Endothelial cell of umbilical vein (primary cell): ENCODE results near the gene PPP1R7. TPM values are rescaled to one million over a fixed set of nuclear protein-coding genes. Genes with fewer than 3 reads are reported as not detected.

Source experiments
- BruUV-seq: library from RNA; stranded (reverse); fragments of 400-500 nt; replicated peaks from 2 replicates; lab custom pipeline; 2021; lab: Mats Ljungman, UMichigan
- CTCF ChIA-PET: fragments of 300-600, 350-600 bp; sonication (Branson Sonifier 250); formaldehyde crosslinking; loops from one replicate; lab custom pipeline; 2021; ENCODE audit warnings: antibody characterized with exemption, inconsistent platforms; lab: Charles Lee
- POLR2A ChIA-PET: fragments of 300-600, 350-600 bp; sonication (Branson Sonifier 250); formaldehyde crosslinking; loops from one replicate; lab custom pipeline; 2021; ENCODE audit warnings: antibody characterized with exemption, inconsistent platforms; lab: Charles Lee
- DNase-seq: peaks from one replicate; pipeline ENCODE4 v3.0.0-alpha.2; 2011; ENCODE audit warnings: low read depth, low spot score
- FAIRE-seq: peaks from 2 replicates; lab custom pipeline; 2011; peaks lifted over from hg19 to GRCh38; lab: Jason Lieb, UNC
- H2AFZ ChIP-seq: 2 replicates; pipeline ENCODE4 v1.6.0; 2012; ENCODE audit warnings: low read depth, low read length, control low read depth, inconsistent platforms
- H3K27ac ChIP-seq: 2 replicates; pipeline ENCODE4 v1.5.1; 2011; ENCODE audit warnings: low read depth, mild to moderate bottlenecking, control low read depth, low read length, moderate library complexity; ENCODE audit not compliant: insufficient read depth
- H3K27me3 ChIP-seq, 2 experiments: 2 replicates each; pipeline versions ENCODE4 v1.6.0 to v1.6.1; 2011; ENCODE audit warnings: low read length in 2 of 2, mixed read lengths in 1 of 2; ENCODE audit not compliant: control insufficient read depth in 2 of 2, insufficient read depth in 2 of 2
- H3K36me3 ChIP-seq, 2 experiments: 2 replicates in 1 of 2; 3 replicates in 1 of 2; pipeline ENCODE4 v1.5.1; 2011; ENCODE audit warnings: low read length in 2 of 2, mild to moderate bottlenecking in 1 of 2, moderate library complexity in 1 of 2; ENCODE audit not compliant: control insufficient read depth in 2 of 2, insufficient read depth in 2 of 2; ENCODE audit errors: extremely low read depth in 1 of 2
- H3K4me1 ChIP-seq: 3 replicates; pipeline ENCODE4 v1.5.1; 2011; ENCODE audit warnings: mild to moderate bottlenecking, low read length; ENCODE audit not compliant: control insufficient read depth, insufficient read depth; ENCODE audit errors: extremely low read depth
- H3K4me2 ChIP-seq: 2 replicates; pipeline ENCODE4 v1.6.1; 2011; ENCODE audit warnings: low read length, control low read depth, mixed read lengths; ENCODE audit not compliant: insufficient read depth
- H3K4me3 ChIP-seq, 3 experiments: fragments of 200-600 bp in 1 of 3; sonication (generic), shearing (Covaris generic) in 1 of 3; replicated peaks in 1 of 3; 2 replicates each; pipeline ENCODE4 v1.5.1; 2011 to 2016; ENCODE audit warnings: control low read depth in 3 of 3, low read length in 3 of 3, mild to moderate bottlenecking in 2 of 3, inconsistent platforms in 1 of 3, low read depth in 1 of 3, moderate library complexity in 1 of 3; ENCODE audit not compliant: insufficient read depth in 1 of 3
- H3K79me2 ChIP-seq: 2 replicates; pipeline ENCODE4 v1.6.0; 2012; ENCODE audit warnings: low read length, inconsistent platforms; ENCODE audit not compliant: control insufficient read depth, insufficient read depth
- H3K9ac ChIP-seq: replicated peaks from 2 replicates; pipeline ENCODE3; 2011; ENCODE audit warnings: low read length, control low read depth; ENCODE audit not compliant: insufficient read depth; ENCODE audit errors: extremely low read depth
- H3K9me1 ChIP-seq: replicated peaks from 3 replicates; pipeline ENCODE4 v1.6.0; 2011; ENCODE audit warnings: mild to moderate bottlenecking, low read length; ENCODE audit not compliant: control insufficient read depth, insufficient read depth; ENCODE audit errors: extremely low read depth
- H3K9me3 ChIP-seq: replicated peaks from 2 replicates; pipeline ENCODE4 v1.5.1; 2012; ENCODE audit warnings: low read length, inconsistent platforms; ENCODE audit not compliant: control insufficient read depth, insufficient read depth
- H4K20me1 ChIP-seq: replicated peaks from 2 replicates; pipeline ENCODE3; 2011; ENCODE audit warnings: mild to moderate bottlenecking, low read length; ENCODE audit not compliant: control insufficient read depth, insufficient read depth; ENCODE audit errors: extremely low read depth
- GATA2 ChIP-seq: IDR thresholded peaks from 2 replicates; pipeline ENCODE4 v1.7.0; 2011; ENCODE audit warnings: low read depth, mild to moderate bottlenecking, moderate library complexity, mixed read lengths, low read length; ENCODE audit not compliant: insufficient read length, insufficient read depth
- JUN ChIP-seq: IDR thresholded peaks from 2 replicates; pipeline ENCODE4 v1.6.1; 2011; ENCODE audit warnings: borderline replicate concordance, low read depth; ENCODE audit not compliant: insufficient read length, insufficient read depth
- MYC ChIP-seq: IDR thresholded peaks from one replicate; pipeline ENCODE4 v1.6.1; 2011; ENCODE audit warnings: mild to moderate bottlenecking, low read depth, low read length
- POLR2A ChIP-seq: IDR thresholded peaks from 2 replicates; pipeline ENCODE4 v1.6.1; 2012; ENCODE audit warnings: low read depth, mild to moderate bottlenecking, control low read depth, low read length
- POLR2AphosphoS5 ChIP-seq: IDR thresholded peaks from 2 replicates; pipeline ENCODE4 v1.6.1; 2012; ENCODE audit warnings: low read depth, mild to moderate bottlenecking, control low read depth, low read length, moderate library complexity; ENCODE audit not compliant: insufficient read depth
- dilution Hi-C: fragments of 300-500 bp; cut with MboI; formaldehyde crosslinking; loops from one replicate; pipeline ENCODE4 v1.15.0; 2019; ENCODE audit warnings: low sequenced_read_pairs; ENCODE audit not compliant: extremely low pct_ligation_motif_present
- intact Hi-C: fragments of 100-400 bp; cut with micrococcal nuclease; formaldehyde crosslinking; loops from one replicate; pipeline ENCODE4 v1.10.0; 2022
- polyA plus RNA-seq, 4 experiments: library from polyadenylated mRNA; depleted of rRNA in 3 of 4; stranded (reverse) in 3 of 4; unstranded in 1 of 4; fragments of >200 nt; gene quantifications; 2 replicates each; pipeline versions ENCODE4 v1.2.1 to v1.2.3, GENCODE V29; 2011 to 2012; ENCODE audit warnings: missing spikeins in 1 of 4
- total RNA-seq: library from RNA; stranded (reverse); gene quantifications from 2 replicates; pipeline ENCODE4 v1.2.3, GENCODE V29; 2021
- TF ChIP-seq, protein P1 (sequence below): IDR thresholded peaks from 2 replicates; pipeline ENCODE4 v1.6.1; 2011; ENCODE audit not compliant: insufficient read depth, insufficient read length
- TF ChIP-seq, protein P2 (sequence below), 2 donors: IDR thresholded peaks; 1 replicate in 1 of 2; 2 replicates in 1 of 2; pipeline ENCODE4 v1.5.1; 2011; ENCODE audit warnings: low read length in 2 of 2, mild to moderate bottlenecking in 2 of 2, moderate library complexity in 2 of 2, control low read depth in 1 of 2, inconsistent platforms in 1 of 2, low read depth in 1 of 2; ENCODE audit not compliant: insufficient read depth in 1 of 2; ENCODE audit errors: extremely low read depth in 1 of 2

The PPP1R7 gene
- total and polyA plus RNA-seq, 2 donors (not counting 3 experiments of a cell fraction or from before 2014, with no cell fraction given), result 30.3 to 60.8 TPM

DNA sequence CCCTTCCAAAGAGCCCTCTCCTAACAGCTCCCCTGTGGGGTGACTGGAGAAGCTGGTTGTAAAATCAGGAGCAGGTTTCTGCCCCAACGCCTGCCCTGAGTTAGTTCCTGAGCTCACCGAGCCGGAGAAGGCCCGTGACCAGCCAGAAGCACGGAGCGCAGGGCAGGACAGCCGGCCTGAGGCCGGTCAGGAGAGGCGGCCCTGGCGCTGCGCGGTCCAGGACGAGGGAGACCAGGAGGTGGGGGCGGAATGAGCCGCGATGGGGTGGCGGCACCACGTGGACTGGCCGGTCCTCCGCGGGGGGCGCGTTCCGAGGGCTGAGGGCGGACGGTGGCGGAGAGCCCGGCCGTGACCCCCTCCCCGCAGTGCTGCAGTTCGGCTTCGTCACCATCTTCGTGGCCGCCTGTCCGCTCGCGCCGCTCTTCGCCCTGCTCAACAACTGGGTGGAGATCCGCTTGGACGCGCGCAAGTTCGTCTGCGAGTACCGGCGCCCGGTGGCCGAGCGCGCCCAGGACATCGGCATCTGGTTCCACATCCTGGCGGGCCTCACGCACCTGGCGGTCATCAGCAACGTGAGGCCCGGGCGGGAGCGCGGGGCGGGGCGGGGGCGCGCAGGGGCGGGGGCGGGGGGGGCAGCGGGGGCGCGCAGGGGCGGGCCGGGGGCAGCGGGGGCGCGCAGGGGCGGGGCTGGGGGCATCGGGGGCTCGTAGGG lies 67.2 kb downstream of the PPP1R7 start:
- no peaks in the 10 kb centered on the region for H3K27me3 ChIP-seq
- intact Hi-C loops, result loop anchor here (1.0 to 10.0 kb wide), 4 partner anchors 223 to 650 kb away; partner anchors contain the start of genes RNPEPL1 and SNED1
- H3K4me3 ChIP-seq, result peak overlapping the region in 2 of 3 experiments; percentile 16 to 40
- no peak for TF ChIP-seq GATA2
- TF ChIP-seq MYC, result no peak
- TF ChIP-seq, protein P1, sequence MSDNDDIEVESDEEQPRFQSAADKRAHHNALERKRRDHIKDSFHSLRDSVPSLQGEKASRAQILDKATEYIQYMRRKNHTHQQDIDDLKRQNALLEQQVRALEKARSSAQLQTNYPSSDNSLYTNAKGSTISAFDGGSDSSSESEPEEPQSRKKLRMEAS, result no peak
- TF ChIP-seq, protein P2, sequence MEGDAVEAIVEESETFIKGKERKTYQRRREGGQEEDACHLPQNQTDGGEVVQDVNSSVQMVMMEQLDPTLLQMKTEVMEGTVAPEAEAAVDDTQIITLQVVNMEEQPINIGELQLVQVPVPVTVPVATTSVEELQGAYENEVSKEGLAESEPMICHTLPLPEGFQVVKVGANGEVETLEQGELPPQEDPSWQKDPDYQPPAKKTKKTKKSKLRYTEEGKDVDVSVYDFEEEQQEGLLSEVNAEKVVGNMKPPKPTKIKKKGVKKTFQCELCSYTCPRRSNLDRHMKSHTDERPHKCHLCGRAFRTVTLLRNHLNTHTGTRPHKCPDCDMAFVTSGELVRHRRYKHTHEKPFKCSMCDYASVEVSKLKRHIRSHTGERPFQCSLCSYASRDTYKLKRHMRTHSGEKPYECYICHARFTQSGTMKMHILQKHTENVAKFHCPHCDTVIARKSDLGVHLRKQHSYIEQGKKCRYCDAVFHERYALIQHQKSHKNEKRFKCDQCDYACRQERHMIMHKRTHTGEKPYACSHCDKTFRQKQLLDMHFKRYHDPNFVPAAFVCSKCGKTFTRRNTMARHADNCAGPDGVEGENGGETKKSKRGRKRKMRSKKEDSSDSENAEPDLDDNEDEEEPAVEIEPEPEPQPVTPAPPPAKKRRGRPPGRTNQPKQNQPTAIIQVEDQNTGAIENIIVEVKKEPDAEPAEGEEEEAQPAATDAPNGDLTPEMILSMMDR (IDR thresholded peaks at IDR 0.05; ENCODE audit: extremely low read depth in 1 of 2, insufficient read depth in 1 of 2, low read depth in 1 of 2, low read length in 2 of 2), result no peak
- no peak for TF ChIP-seq POLR2AphosphoS5
- no peak for TF ChIP-seq JUN
- TF ChIP-seq POLR2A, result no peak
- peak overlapping the region; percentile 1 for H3K9ac ChIP-seq
- no TSS peak for BruUV-seq
- peak overlapping the region; percentile 89 for H2AFZ ChIP-seq
- dilution Hi-C loops, result no loop called here
- DNase-seq (peak; percentile 63), FAIRE-seq (peak; percentile 68)
- CTCF ChIA-PET, result interaction anchor here (1.4 to 1.7 kb wide), 4 partner anchors 31 to 366 kb away, joined by 3 to 7 read pairs (median 4); no protein-coding TSS in a partner anchor
- POLR2A ChIA-PET, result no interaction called here
- H3K79me2 ChIP-seq, result no peaks in the 10 kb centered on the region
- H3K9me1 ChIP-seq, result no peaks in the 10 kb centered on the region
- H3K9me3 ChIP-seq, result no peaks in the 10 kb centered on the region
- peak overlapping the region; percentile 42 for H3K4me2 ChIP-seq
- no peaks in the 10 kb centered on the region for H4K20me1 ChIP-seq
- peaks cover 5% of the 10 kb centered on the region for H3K4me1 ChIP-seq
- no peaks in the 10 kb centered on the region for H3K36me3 ChIP-seq
- H3K27ac ChIP-seq, result no peak overlapping the region
